Glutamatergic neuron (in vitro differentiated cells): ENCODE results near the gene R3HDM2. TPM values are rescaled to one million over a fixed set of nuclear protein-coding genes. Genes with fewer than 3 reads are reported as not detected.
"Not testable (repeated sequence)": the region's sequence is repeated elsewhere in the genome, so short reads cannot be mapped to it uniquely, and the experiment has no call there.

ENCODE experiments used
- DNase-seq: peaks from one replicate; pipeline ENCODE4 v3.0.0; 2022
- H3K27ac Mint-ChIP-seq: one replicate; pipeline ENCODE4 v1.8.0; 2020; ENCODE audit warnings: mild to moderate bottlenecking, mixed read lengths, inconsistent platforms; ENCODE audit not compliant: unreplicated experiment
- H3K27me3 Mint-ChIP-seq: one replicate; pipeline ENCODE4 v1.8.0; 2020; ENCODE audit warnings: mild to moderate bottlenecking, moderate library complexity, mixed read lengths, inconsistent platforms; ENCODE audit not compliant: unreplicated experiment
- H3K36me3 Mint-ChIP-seq: one replicate; pipeline ENCODE4 v1.8.0; 2020; ENCODE audit warnings: mild to moderate bottlenecking, mixed read lengths, inconsistent platforms; ENCODE audit not compliant: unreplicated experiment
- H3K4me1 Mint-ChIP-seq: one replicate; pipeline ENCODE4 v1.8.0; 2020; ENCODE audit warnings: mild to moderate bottlenecking, low read depth, mixed read lengths, inconsistent platforms; ENCODE audit not compliant: unreplicated experiment
- H3K4me3 Mint-ChIP-seq: one replicate; pipeline ENCODE4 v1.8.0; 2020; ENCODE audit warnings: mild to moderate bottlenecking, mixed read lengths, inconsistent platforms; ENCODE audit not compliant: unreplicated experiment
- H3K9me3 Mint-ChIP-seq: one replicate; pipeline ENCODE4 v1.8.0; 2020; ENCODE audit warnings: mild to moderate bottlenecking, moderate library complexity, mixed read lengths, inconsistent platforms; ENCODE audit not compliant: unreplicated experiment
- CTCF ChIP-seq: fragments of 200-600 bp; sonication (generic); IDR thresholded peaks from one replicate; pipeline ENCODE4 v1.5.0; 2021; ENCODE audit not compliant: partially characterized antibody, unreplicated experiment
- total RNA-seq: library from RNA; stranded (reverse); fragmentation: NEBNext Ultra II Directional; extraction: Animal tissue kit (Norgen Biotek cat#: 25700); gene quantifications from one replicate; pipeline ENCODE4 v1.2.1, GENCODE V29; 2021; ENCODE audit not compliant: unreplicated experiment

R3HDM2 gene
- total RNA-seq, 1 donor from 2014 or later: 106 TPM

GRCh38 chr12:57340104-57340503 lies 90.7 kb downstream of the R3HDM2 start:
- DNase-seq: no peak
- Mint-ChIP-seq H3K4me1 (peaks cover 24% of the 10 kb centered on the region), H3K4me3 (no peak overlapping the region), H3K27ac (no peak overlapping the region), H3K27me3 (peaks cover 6% of the 10 kb centered on the region), H3K9me3 (no peaks in the 10 kb centered on the region), H3K36me3 (peaks cover 5% of the 10 kb centered on the region)
- no peak for TF ChIP-seq CTCF

DNA sequence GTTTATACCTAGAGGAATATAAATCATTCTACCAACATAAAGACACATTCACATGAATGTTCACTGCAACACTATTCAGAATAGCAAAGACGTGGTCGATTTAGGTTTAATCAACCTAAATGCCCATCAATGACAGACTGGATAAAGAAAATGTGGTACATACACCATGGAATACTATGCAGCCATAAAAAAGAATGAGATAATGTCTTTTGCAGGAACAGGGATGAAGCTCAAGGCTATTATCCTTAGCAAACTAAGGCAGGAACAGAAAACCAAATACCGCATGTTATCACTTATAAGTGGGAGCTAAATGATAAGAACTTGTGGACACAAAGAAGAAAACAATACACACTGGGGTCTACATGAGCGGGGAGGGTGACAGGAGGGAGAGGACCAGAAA lies 94.5 kb downstream of the R3HDM2 start:
- H3K9me3 Mint-ChIP-seq, H3K4me3 Mint-ChIP-seq, H3K4me1 Mint-ChIP-seq, H3K27ac Mint-ChIP-seq, H3K27me3 Mint-ChIP-seq, H3K36me3 Mint-ChIP-seq, DNase-seq: not testable (repeated sequence)

- no peak overlapping the region for H3K4me3 Mint-ChIP-seq
- H3K36me3 Mint-ChIP-seq: peaks cover 6% of the 10 kb centered on the region
- H3K27me3 Mint-ChIP-seq: no peaks in the 10 kb centered on the region
- H3K27ac Mint-ChIP-seq: no peak overlapping the region
- no peaks in the 10 kb centered on the region for H3K4me1 Mint-ChIP-seq
- no peak for DNase-seq
- no peak for TF ChIP-seq CTCF
- no peaks in the 10 kb centered on the region for H3K9me3 Mint-ChIP-seq
Observed at GRCh38 chr12:57334219-57334618, 96.6 kb downstream of the R3HDM2 start.

- Mint-ChIP-seq H3K27ac (no peak overlapping the region), H3K36me3 (peaks cover 6% of the 10 kb centered on the region), H3K9me3 (no peaks in the 10 kb centered on the region), H3K27me3 (no peaks in the 10 kb centered on the region), H3K4me1 (no peaks in the 10 kb centered on the region), H3K4me3 (no peak overlapping the region)
- no peak for DNase-seq
- TF ChIP-seq CTCF: no peak
Observed at GRCh38 chr12:57332646-57333312, 98.1 kb downstream of the R3HDM2 start.

- Mint-ChIP-seq H3K36me3 (peaks cover 15% of the 10 kb centered on the region), H3K4me1 (no peaks in the 10 kb centered on the region), H3K4me3 (no peak overlapping the region), H3K27ac (no peak overlapping the region), H3K27me3 (no peaks in the 10 kb centered on the region), H3K9me3 (no peaks in the 10 kb centered on the region)
- TF ChIP-seq CTCF: no peak
- no peak for DNase-seq
Observed at GRCh38 chr12:57330992-57331391, 99.9 kb downstream of the R3HDM2 start.

DNA sequence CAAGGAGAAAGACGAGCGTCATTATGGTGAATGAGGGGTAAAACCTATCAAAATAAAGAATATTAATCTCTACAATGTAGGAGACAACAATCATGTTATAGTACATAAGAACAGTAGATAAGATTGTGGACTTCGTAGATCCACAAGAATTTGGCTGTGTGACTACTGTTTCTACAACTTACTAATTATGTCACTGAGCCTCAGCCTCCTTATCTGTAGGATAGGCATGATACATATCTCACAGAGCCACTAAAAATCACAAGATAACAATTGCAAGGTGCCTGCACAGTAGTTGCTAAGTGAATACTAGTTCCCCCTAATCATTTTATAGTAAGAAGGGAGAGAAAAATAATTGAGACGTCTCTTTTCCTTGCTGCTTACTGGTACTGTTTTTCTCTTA lies 101.6 kb downstream of the R3HDM2 start:
- H3K27me3 Mint-ChIP-seq: no peaks in the 10 kb centered on the region
- no peak overlapping the region for H3K4me3 Mint-ChIP-seq
- H3K27ac Mint-ChIP-seq: no peak overlapping the region
- no peaks in the 10 kb centered on the region for H3K9me3 Mint-ChIP-seq
- peaks cover 16% of the 10 kb centered on the region for H3K36me3 Mint-ChIP-seq
- no peak for TF ChIP-seq CTCF
- DNase-seq: no peak
- no peaks in the 10 kb centered on the region for H3K4me1 Mint-ChIP-seq
